GM19043 (cell line): ENCODE measurements around the gene PACSIN3.

Experiments
- ATAC-seq: cut with Tn5 transposase; IDR thresholded peaks from one replicate; pipeline ENCODE4 v1.9.1; 2021; ENCODE audit warnings: low read depth; ENCODE audit not compliant: unreplicated experiment

Gene PACSIN3

DNA sequence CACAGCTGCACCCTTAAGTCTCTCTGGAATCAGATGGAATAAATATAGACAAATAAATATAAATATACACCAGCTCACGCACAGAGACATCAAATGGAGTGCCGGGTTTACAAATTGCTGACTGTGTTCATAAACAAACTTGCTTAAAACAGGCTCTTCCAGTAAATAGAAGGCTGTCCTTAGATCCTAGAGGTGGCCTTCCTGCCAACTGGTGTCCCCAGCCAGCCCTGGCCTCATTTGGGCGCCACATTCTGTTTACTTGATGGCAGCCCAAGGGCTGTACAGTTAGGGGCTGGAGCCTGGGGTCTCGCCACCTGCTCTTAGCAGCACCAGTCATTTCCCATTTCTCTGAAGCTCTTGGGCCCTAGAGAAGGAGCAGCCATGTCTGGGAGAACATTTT lies 30.4 kb downstream of the PACSIN3 start:
- no peak for ATAC-seq

DNA sequence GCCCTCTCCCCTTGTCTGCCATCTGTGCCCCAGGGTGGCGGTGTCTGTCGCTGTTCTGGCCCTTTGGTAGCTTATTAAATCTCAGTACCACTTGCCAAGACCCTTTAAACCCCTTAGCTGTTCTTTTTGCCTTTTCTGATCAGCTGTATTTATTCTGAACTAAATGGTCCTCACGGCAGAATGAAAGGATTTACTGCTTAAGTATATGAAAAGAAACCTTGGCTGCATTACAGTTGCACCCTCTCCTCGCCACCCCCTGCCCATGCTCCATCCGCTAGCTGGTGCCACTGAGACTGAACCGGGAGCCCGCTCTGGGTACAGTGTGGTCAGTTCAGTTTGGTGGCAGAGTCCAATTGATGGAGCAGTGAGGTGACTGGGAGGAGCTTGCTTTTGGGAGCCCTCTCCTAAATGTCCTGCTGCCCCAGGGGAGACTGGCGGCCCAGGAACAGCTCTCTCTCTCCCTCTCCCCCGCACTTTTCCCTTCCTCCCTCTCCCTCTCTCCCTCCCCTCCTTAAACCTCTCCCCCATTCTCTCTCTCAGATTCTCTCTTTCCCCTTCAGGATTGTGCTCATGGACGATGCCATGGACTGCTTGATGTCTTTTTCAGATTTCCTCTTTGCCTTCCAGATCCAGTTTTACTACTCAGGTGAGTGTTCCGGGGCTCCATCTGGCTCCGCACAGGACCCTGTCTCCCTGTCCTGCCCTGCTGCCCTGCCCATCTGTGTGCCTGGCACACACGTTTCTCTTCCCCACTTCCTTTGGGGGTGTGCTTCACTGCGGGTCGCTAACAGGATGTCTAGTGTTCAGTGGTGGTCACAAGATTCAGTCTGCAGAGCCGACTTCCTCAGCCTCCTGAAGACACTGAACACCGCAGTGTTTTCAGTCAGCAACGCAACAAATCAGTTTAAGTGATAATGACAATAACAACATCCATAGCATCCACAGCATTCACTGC lies 31.3 kb downstream of the PACSIN3 start:
- ATAC-seq: no peak

DNA sequence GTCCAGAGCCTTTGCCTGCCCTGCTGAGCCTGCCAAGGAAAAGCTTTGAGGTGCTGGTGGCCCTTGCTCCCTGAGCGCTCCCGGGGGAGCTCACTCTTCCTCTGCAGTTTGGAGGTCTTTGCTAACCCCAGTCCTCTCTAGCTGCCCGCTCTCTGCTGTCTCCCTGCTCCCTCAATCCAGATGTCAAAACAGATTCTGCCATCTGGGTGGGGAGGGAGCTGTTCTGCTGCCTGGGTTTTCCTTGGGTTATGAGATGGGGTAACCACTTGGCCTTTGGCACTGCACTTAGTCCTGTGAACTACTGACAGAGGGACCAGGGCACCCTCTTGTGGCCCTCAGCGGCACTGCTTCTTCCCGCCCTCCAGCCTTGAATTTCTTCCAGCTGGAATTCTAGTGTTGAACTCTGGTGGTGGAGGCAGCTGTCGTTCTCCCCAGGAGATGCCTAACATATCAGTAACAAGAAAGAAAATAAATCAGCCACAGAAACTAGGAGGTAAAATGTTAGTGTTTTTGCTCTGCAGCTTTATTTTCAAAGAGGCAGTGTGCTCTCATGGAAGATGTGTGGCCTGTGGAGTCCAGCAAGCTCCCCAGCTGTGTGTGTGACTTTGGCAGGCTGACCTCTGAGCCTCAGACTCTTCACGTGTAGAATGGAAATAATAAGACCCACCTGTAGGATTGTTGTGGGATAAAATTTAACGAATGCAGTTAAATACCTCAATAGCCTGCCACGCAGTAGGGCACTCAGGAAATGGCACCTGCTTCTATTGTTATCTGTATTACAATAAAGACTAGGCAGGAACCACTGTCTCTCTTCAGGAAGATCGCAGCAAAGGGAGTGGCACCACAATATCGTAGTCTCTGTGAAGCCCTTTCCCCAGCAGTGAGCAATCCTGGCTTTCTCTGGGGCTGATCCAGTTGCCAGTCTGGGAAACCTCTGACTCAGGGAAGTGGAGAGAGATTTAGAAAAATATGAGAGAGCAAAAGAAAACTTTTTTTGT lies 33.0 kb downstream of the PACSIN3 start:
- peak; percentile 51 for ATAC-seq

DNA sequence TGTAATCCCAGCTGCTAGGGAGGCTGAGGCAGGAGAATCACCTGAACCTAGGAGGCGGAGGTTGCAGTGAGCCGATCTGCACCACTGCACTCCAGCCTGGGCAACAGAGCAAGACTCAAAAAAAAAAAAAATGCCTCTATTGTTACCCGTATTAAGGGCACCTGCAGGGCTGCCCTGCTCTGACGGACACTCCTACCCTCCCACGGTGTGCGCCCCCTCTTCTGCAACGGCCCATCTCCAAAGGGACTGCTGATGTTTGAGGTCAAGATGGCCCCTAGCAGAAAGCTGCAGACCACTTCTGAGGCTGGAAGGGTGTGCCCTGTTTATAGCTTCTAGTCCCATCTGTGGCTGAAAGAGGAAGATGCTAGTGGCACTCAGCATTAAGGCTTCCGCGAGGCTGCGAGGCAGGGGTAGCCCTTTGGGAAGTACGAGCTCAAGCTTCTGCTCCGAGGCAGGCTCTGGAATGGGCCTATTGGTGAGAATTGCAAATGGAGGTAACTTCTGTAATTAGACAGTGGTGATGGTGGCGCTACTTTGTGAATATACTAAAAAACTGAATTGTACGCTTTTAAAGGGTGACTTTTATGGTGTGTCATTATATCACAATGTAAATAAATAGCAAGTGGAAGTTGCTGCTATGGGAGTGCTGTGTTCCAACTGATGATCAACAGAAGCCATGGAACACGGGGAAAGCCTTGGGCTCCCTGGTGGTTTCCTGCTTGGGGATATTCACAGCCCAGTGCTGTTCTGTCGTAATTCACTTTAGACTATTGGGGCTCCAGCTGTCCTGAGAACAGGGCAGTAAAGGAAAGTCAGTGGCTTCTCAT lies 33.9 kb downstream of the PACSIN3 start:
- ATAC-seq: no peak

DNA sequence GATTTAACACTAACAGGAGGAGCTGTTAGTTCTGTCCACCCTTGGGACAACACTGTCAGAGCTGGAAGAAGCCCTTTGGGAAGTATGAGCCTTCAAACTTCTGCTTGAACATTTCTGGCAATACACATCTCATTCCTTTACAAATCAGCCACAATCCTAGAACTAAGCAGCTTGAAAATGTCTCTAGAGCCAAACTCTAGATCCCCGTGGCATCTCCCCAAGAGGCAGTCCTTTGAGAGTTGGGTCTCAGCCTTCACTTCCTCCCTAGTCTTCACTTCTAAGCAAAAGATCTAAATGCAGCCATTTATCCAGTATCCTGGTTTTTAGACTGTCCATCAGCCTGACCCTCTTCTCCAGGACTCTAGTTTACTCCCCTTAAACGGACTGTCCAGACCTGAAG lies 36.5 kb downstream of the PACSIN3 start:
- ATAC-seq: no peak

- no peak for ATAC-seq
These were observed 37.2 kb downstream of the PACSIN3 start for GRCh38 chr11:47148903-47149531.

DNA sequence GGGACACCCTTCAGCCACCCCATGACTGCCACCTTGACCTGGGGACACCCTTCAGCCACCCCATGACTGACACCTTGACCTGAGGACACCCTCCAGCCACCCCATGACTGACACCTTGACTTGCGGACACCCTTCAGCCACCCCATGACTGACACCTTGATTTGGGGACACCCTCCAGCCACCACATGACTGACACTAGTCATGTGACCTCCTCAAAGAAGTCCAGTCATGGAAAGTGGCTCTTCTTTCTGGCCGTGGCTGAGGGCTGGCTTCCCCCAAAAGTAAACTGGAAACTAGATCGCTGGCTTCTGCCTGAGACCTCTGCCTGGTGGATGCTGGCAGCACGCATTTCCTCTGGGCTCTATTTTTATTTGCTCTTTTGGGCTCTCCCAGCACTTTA lies 38.0 kb downstream of the PACSIN3 start:
- ATAC-seq: no peak

GRCh38 chr11:47147681-47148080 lies 38.6 kb downstream of the PACSIN3 start:
- no peak for ATAC-seq

GRCh38 chr11:47147250-47147649 lies 39.0 kb downstream of the PACSIN3 start:
- no peak for ATAC-seq

GRCh38 chr11:47144541-47144940 lies 41.7 kb downstream of the PACSIN3 start:
- ATAC-seq: no peak

GRCh38 chr11:47143322-47143721 lies 42.9 kb downstream of the PACSIN3 start:
- ATAC-seq: no peak

DNA sequence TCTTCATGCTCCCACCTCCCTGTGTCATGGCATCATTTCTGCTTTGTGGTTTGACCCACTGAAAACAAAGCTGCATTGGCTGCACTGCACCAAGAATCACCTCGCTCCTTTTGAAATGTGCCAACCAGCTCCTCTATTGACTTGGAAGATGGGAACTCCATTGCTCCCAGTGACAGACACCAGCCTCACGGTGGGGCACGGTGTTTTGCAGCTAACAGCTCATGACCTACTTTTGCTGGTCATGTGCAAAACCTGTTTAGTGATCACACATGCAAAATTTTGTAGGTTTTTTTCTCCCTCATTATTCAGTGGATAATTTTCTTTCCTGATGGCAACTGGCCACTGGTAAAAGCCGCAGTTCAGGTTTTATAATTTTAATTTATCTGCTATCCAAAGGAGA lies 46.4 kb downstream of the PACSIN3 start:
- ATAC-seq: no peak

DNA sequence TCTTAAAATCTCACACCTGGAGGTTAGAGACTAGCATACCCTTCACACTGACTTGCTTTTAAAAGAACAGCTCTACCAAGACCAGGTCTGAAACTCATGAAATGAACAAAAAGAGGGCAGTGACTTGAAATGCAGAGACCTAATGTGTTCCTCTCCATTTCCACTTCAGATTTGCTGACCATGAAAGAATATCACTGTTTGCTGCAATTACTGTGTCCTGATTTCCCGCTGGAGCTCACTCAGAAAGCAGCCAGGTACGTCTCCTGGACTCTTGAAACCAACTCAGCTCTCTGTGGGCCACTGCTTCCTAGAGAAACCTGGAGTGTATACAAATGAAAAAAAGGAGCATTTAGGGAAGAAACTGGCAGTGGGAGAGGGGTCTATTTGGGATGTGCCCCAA lies 48.8 kb downstream of the PACSIN3 start:
- no peak for ATAC-seq

GRCh38 chr11:47136921-47137320 lies 49.3 kb downstream of the PACSIN3 start:
- no peak for ATAC-seq

DNA sequence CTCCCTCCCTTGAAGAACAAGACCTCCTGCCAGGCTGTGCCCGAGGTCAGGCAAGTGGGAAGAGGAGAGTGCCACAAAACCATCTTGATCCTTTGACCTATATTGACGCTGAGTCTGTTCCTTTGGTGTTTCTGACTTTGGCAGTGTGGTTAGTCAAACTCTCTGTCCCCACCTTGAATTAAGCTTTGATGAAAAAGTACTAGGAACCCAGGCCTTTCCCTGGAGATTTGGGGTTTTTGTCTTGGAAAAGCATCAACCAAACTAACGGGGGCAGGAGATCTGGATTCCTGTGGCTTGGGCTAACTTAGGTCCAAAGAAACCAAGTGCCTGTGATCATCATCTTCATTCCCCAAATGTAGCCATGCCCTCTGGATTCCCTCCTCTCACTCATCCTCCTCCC lies 49.9 kb downstream of the PACSIN3 start:
- no peak for ATAC-seq

GRCh38 chr11:47132981-47133380 lies 53.3 kb downstream of the PACSIN3 start:
- no peak for ATAC-seq

- ATAC-seq: no peak
These were observed 53.7 kb downstream of the PACSIN3 start for GRCh38 chr11:47132490-47132889.

- no peak for ATAC-seq
These were observed 55.1 kb downstream of the PACSIN3 start for GRCh38 chr11:47131136-47131535.

DNA sequence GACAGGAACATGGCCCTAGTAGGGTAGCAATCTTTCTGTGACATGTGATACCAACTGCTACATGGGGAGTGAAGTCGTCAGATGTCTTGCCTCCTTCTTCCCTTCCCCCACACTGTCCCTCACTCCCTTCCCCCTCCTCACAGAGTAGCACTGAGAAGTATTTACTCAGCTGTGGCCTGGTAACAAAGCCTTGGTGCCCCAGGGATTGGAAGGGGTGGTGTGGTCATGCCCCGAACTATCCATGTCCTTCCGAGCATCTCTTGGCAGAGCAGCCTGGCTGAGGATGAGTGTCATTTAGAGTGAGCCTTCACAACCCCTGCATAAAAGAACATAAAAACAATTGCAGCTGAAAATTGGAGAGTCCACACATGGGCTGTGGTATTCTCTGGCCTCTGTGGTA lies 55.7 kb downstream of the PACSIN3 start:
- ATAC-seq: no peak
